Uterus (tissue), 4 donors: Measurements from ENCODE around the gene RPL41. TPM values are rescaled to one million over a fixed set of nuclear protein-coding genes. Genes with fewer than 3 reads are reported as not detected.
A peak's percentile ranks its signal among the peaks of the same experiment; 100 is the strongest.

Experiments used
- DNase-seq, 2 donors: peaks; one replicate each; pipeline ENCODE4 v3.0.0-alpha.2; 2019 to 2020
- H3K27ac ChIP-seq, 2 donors: fragments of 200-600 bp; sonication (generic); 1 replicate in 1 of 2; 2 replicates in 1 of 2; pipeline ENCODE4 v1.5.1; 2016 to 2018
- H3K27me3 ChIP-seq, 2 donors: fragments of 200-600 bp; sonication (generic); one replicate each; pipeline ENCODE4 v1.5.1; 2018 to 2019; ENCODE audit warnings: control low read depth in 1 of 2
- H3K36me3 ChIP-seq, 2 donors: fragments of 200-600 bp; sonication (generic); one replicate each; pipeline ENCODE4 v1.5.1; 2019; ENCODE audit warnings: control low read depth in 1 of 2
- H3K4me1 ChIP-seq, 2 donors: fragments of 200-600 bp; sonication (generic); one replicate each; pipeline ENCODE4 v1.5.1; 2018 to 2019; ENCODE audit warnings: control low read depth in 1 of 2
- H3K4me3 ChIP-seq, 2 donors: fragments of 200-600 bp; sonication (generic); 1 replicate in 1 of 2; 2 replicates in 1 of 2; pipeline ENCODE4 v1.5.1; 2018 to 2019; ENCODE audit warnings: mild to moderate bottlenecking in 1 of 2
- H3K9me3 ChIP-seq, 2 donors: fragments of 200-600 bp; sonication (generic); one replicate each; pipeline ENCODE4 v1.5.1; 2019; ENCODE audit warnings: control low read depth in 1 of 2
- CTCF ChIP-seq, 4 experiments: fragments of 200-600 bp in 2 of 4; fragments of 450-650 bp in 2 of 4; sonication (generic) in 2 of 4; IDR thresholded peaks; one replicate each; pipeline ENCODE4 v1.5.1; 2016 to 2019; ENCODE audit warnings: antibody characterized with exemption in 4 of 4, mild to moderate bottlenecking in 2 of 4, moderate library complexity in 1 of 4
- POLR2A ChIP-seq, 2 donors: fragments of 450-650 bp; IDR thresholded peaks; one replicate each; pipeline ENCODE4 v1.6.1; 2016; ENCODE audit warnings: antibody characterized with exemption in 2 of 2, mild to moderate bottlenecking in 1 of 2, moderate library complexity in 1 of 2
- intact Hi-C: fragments of 100-400 bp; cut with DNase I; formaldehyde crosslinking; loops from one replicate; pipeline ENCODE4 v1.15.1; 2023; ENCODE audit warnings: low total_unique reads
- total RNA-seq, 4 donors: library from RNA; depleted of rRNA in 3 of 4; stranded (reverse); fragments of >200 nt in 3 of 4; gene quantifications; one replicate each; pipeline versions ENCODE4 v1.1.0 to v1.2.4, GENCODE V29; 2014 to 2023
- donor health status: DM: yes; HTN: yes; CAD: no.

Gene RPL41
- total RNA-seq, 4 donors from 2014 or later = 1,022 to 4,789 (median 2,600) TPM

GRCh38 chr12:56146492-56147460, 30.3 kb downstream of the RPL41 start:
- H3K4me3 ChIP-seq = no peak overlapping the region
- no peaks in the 10 kb centered on the region for H3K27me3 ChIP-seq
- H3K4me1 ChIP-seq = no peaks in the 10 kb centered on the region
- intact Hi-C loops = no loop called here
- no peak for TF ChIP-seq POLR2A (IDR thresholded peaks at IDR 0.05)
- no peak for TF ChIP-seq CTCF (IDR thresholded peaks at IDR 0.05)
- no peaks in the 10 kb centered on the region for H3K9me3 ChIP-seq
- DNase-seq = no peak
- peak overlapping the region; percentile 57 to 59 for H3K27ac ChIP-seq
- no peaks in the 10 kb centered on the region for H3K36me3 ChIP-seq

GRCh38 chr12:56150563-56150962, 34.1 kb downstream of the RPL41 start:
- H3K4me1 ChIP-seq = peaks cover 6 to 7% of the 10 kb centered on the region in 2 donors
- TF ChIP-seq POLR2A (IDR thresholded peaks at IDR 0.05) (no peak), CTCF (IDR thresholded peaks at IDR 0.05) (no peak)
- no peaks in the 10 kb centered on the region for H3K27me3 ChIP-seq
- no peaks in the 10 kb centered on the region for H3K36me3 ChIP-seq
- no peaks in the 10 kb centered on the region for H3K9me3 ChIP-seq
- H3K4me3 ChIP-seq = no peak overlapping the region
- intact Hi-C loops = no loop called here
- peak overlapping the region in 1 of 2 donors; percentile 2 for H3K27ac ChIP-seq
- no peak for DNase-seq

- intact Hi-C loops = no loop called here
Observed at GRCh38 chr12:56151672-56152131, 35.3 kb downstream of the RPL41 start.

GRCh38 chr12:56152132-56152755, 35.8 kb downstream of the RPL41 start, which contains the start of gene MYL6B:
Gene MYL6B, plus strand, starts transcription at chr12:56152587. Its CDS starts 1,332 bp downstream, at chr12:56153919.
- intact Hi-C loops = no loop called here
- peak; percentile 93 to 94 for DNase-seq
- H3K27ac ChIP-seq = peak within 1 kb of the TSS; percentile 90 to 91
- TF ChIP-seq CTCF (IDR thresholded peaks at IDR 0.05) (peak in 1 of 4 experiments; percentile 4), POLR2A (IDR thresholded peaks at IDR 0.05) (peak; percentile 24 to 45)
- H3K4me1 ChIP-seq = peaks cover 6 to 7% of the 10 kb centered on the region in 2 donors
- H3K27me3 ChIP-seq = no peaks in the 10 kb centered on the region
- H3K36me3 ChIP-seq = no peaks in the 10 kb centered on the region
- peak within 1 kb of the TSS; percentile 59 to 60 for H3K4me3 ChIP-seq
- H3K9me3 ChIP-seq = no peaks in the 10 kb centered on the region

More at GRCh38 chr12:56151672-56152131, 35.3 kb downstream of the RPL41 start:
- no peak for DNase-seq
- no peaks in the 10 kb centered on the region for H3K36me3 ChIP-seq
- peak overlapping the region; percentile 59 to 60 for H3K4me3 ChIP-seq
- TF ChIP-seq CTCF (IDR thresholded peaks at IDR 0.05) = peak in 2 of 4 experiments; percentile 22 to 36
- no peak for TF ChIP-seq POLR2A (IDR thresholded peaks at IDR 0.05)
- H3K4me1 ChIP-seq = peaks cover 6 to 7% of the 10 kb centered on the region in 2 donors
- H3K9me3 ChIP-seq = no peaks in the 10 kb centered on the region
- H3K27me3 ChIP-seq = no peaks in the 10 kb centered on the region
- H3K27ac ChIP-seq = peak overlapping the region; percentile 90 to 91
